Pulmonary artery endothelial cell (primary cell): ENCODE results near the gene NOTCH2. TPM values are rescaled to one million over a fixed set of nuclear protein-coding genes. Genes with fewer than 3 reads are reported as not detected.
"Not testable (repeated sequence)": the region's sequence is repeated elsewhere in the genome, so short reads cannot be mapped to it uniquely, and the experiment has no call there.

Experiments used
- DNase-seq: peaks from one replicate; pipeline ENCODE4 v3.0.0-alpha.2; 2011; ENCODE audit warnings: low read depth, low spot score
- total RNA-seq: library from RNA; depleted of rRNA; stranded (reverse); fragments of >200 nt; gene quantifications from 2 replicates; pipeline ENCODE4 v1.2.3, GENCODE V29; 2014

NOTCH2 gene
- total RNA-seq, 1 donor from 2014 or later, result 42.9 TPM

DNA sequence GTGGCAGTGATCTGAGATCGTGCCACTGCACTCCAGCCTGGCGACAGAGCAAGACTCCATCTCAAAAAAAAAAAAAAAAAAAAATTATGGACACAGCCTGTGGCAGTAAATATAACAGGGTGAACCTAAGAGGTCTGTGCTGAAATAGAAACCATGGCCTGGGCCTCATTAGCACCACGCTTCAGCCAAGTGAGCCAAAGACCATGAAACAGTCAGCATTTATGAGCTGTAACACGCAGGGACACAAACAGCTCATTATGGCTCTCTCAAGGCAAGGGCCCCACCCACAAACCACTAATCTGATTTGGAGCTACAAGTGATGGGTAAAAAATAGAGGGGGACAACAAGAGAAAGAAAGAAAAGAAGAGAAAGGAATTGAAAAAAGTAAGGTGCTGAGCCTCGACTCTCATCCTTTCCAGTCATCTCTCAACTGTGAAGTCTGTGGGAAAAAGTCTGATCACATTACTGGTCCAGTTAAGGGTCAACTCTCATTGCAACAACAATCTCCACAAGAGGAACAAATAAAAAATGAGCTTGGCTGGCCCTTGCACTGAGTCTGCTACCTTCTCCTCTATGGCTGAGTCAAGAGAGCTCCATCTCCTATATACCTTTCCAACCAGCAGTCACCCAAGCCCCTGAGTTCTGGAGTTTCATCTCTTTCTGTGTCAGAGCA is 93.7 kb downstream of the NOTCH2 start:
- DNase-seq, result not testable (repeated sequence)

DNA sequence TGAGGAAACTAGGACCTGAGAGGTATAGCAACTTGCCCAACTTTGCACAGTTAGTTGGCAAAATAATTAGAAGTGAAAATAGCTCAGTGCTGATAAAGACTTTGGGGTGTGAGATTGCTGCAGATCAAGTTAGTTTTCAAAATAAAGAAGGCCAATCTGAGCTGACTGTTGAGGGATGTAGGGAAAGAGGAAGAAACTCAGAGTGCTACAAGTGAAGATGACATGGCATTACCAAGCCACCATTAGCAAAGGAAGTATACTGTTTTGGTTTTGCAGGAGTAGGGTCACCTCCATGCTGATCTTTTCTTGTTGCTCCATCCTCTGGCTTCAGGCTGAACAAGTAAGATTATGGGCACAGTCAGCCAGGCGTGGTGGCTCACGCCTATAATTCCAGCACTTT is 94.5 kb downstream of the NOTCH2 start:
- DNase-seq, result no peak

DNA sequence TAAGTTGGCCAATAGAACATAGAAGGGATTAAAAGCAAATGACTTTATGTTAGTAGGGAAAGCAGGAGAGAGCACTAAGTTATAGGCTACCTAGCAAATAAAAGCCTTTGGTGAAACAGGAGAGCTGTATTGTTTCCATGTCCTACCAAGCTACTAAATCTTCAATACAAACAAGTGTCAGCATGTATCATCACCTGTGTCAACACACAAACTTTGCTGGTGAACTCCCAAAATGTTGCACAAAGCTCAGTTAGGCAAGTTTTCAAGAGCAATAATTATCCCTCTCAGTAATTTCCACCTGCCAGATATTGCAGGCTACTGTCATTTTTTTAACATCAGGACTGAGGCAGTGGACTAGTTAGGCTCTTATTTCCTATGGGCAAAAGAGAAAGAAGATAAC is 95.4 kb downstream of the NOTCH2 start:
- no peak for DNase-seq

DNA sequence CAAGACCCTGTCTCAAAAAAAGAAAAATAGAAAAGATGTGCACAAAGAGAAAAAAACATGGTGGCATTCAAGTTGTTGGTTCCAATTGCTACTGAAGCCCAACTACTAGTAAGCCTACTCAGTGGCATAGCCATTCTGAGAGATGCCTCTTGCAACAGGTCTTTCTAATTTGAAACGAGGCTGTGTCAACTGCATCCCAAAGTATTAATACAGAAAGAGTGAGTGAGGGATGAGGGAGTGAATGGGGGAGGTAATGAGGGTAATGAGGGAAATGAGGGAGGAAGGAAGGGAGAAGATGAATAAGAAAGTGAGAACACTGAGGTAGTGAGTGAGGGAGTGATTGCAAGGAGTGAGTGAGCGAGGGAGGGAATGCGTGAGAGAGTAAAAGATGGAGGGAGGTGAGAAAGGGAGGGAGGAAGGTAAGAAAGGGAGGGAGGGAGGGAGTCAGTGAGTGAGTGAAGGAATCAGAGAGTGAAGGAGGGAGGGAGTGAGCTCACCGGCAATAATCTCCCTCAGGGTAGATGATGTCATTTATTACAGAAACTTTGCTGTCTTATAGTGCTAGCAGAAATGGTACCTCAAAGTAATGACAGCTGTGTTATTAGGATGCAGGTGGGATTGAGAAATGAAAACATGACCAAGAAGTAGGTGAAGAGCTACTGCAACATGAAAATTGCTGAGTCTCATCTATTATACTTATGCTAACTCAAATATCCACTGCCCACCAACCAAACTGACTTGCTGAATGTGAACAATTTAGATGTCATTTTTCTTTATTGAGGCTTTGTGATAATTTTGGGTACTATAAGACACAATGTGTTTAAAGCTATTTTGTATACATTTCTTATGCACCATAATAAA is 97.5 kb downstream of the NOTCH2 start:
- no peak for DNase-seq

DNA sequence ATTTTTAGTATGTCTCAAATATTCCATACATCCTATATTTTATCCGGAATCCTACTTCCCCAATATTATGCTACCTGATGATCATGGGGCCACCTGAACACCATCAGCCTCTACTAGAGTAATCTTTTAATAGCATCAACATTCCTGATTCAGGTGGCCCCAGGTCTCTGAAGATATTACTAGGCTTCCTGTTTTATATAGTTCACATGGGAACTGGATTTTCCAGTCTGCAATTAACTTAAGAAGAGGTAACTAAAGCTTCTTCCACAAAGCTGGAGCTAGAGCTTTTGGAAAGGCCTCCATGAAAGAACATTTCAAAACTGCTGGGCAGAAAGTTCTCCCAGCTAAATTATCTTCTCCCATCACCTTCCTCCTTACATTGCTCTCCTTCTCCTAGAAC is 100.9 kb downstream of the NOTCH2 start:
- DNase-seq, result no peak

DNA sequence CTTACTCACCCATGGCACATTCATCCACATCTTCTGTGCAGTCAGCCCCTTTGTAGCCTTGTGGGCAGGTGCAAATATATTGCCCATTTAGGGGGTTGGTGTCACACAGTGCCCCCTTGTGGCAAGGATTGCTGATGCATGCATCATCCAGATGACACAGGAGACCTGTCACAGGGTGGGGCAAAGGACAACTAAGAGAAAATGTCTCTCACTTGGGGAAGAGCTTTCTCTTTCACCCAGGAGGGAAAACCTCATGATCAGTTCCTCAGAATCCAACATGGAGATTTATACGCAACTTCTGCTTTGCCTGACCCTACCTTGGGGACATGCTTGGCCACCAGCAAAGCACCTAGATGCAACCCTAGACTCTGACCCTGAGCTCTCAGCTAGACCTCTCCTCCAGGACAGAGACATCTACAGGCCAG is 101.4 kb downstream of the NOTCH2 start:
- no peak for DNase-seq

DNA sequence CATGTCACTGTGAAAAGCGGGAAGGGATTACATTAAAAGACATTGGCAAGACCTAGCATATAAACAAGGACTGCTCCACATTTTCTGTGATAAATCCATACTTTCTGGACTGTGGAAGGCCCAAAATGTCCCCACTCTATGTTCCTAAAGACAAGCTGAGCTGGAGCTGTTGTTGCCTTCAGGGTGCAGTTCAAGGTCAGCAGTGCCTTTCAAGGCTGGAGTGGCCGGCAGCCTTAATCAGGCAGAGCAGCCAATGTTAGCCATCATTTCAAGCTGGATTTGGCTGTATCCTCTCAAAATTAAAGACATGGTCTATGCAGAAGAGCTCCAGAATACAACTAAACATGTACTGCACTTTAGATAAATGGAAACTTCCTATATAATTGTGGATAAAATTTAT is 102.8 kb downstream of the NOTCH2 start:
- DNase-seq, result no peak

DNA sequence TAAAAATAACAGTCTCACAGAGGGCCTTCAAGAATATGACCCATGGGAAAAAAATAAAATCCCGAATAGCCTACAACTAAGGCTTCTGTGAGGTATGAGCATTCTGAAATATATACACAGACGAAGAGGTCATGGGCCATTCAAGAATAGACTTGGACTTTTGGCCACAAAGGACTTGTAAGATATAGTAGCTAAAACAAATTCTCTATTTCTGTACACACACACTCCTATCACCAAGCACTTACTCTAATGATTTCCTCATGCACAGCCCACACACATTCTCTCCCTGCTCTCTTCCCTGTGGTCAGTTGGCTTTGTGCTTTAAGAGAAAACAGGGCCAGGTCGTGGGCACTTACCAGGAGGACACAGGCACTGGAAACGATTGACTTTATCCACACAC is 103.4 kb downstream of the NOTCH2 start:
- DNase-seq, result no peak

DNA sequence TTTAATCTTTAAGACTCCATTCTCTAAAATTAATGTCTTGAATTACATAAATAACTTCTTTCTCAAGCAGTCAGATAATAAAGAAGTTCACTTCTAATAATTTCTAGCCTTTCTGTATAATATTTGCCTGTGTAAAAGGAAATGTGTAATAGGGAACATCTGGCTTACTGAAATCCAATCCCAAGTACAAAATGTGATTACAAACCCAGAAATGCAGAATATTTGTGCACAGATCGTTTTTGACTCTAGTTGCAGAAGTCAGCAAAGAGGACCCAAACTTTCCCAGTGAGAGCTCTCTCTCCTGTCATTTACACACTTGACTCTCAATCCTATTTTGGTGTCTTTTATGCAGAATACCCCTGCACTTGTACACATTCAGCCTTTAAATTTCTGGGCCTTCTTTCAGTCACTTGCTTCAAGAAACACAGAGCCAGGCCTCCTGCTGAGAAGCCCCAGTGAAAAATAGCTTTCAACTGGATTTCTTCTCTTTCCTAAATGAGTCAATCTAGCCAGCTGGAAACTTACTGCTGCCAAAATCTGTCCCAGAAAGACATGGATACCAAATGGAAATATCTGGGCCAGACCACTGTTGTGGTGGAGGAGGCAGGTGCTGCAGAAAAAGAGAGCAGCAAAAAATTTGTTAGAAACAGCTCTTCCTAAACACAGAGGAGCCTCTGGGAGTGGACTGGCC is 104.6 kb downstream of the NOTCH2 start:
- no peak for DNase-seq

DNA sequence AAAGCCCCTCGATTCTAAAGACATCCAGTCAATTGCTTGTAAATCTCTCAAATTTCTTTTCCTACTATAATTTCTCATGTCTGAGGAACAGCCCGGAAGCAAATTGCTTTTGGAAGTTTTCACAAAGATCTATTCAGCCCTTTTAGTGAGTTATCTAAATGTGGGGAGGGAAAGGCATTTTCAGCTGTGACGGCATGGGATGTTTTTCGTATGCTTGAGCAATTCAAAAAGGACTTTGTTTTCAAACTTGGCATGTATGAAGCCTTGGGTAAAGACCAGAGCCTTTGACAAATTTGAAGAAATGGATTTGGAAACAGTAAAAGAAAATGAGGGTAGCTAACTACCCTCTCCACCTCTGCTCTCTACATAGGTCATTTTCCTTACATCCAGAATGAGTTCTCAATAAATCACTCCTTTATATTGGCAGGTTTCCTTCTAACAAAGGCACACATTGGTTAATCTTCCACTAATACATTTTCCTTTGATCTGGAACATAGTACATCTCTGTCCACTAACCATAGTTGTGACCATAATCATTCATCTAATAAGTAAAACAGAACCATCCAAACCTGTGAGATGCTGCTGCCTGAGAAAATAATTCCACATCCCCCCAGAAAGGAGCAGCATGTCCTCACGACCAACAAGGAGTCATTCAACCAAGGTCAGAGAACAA is 107.0 kb downstream of the NOTCH2 start:
- no peak for DNase-seq

DNA sequence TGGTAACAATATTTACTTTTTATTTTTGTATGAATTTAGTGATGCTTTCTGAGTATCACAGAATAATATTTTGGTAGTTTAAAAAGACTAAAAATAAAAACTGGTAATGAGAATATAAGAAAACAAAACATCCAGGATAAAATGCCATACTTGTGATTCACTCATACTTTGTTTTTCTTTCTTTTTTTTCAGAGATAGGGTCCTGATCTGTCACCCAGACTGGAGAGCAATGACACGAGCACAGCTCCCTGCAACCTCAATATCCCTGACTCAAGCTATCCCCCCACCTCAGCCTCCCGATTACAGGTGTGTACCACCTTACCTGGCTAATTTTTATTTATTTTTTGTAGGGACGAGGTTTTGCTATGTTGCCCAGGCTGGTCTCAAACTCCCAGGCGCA is 109.0 kb downstream of the NOTCH2 start:
- no peak for DNase-seq

DNA sequence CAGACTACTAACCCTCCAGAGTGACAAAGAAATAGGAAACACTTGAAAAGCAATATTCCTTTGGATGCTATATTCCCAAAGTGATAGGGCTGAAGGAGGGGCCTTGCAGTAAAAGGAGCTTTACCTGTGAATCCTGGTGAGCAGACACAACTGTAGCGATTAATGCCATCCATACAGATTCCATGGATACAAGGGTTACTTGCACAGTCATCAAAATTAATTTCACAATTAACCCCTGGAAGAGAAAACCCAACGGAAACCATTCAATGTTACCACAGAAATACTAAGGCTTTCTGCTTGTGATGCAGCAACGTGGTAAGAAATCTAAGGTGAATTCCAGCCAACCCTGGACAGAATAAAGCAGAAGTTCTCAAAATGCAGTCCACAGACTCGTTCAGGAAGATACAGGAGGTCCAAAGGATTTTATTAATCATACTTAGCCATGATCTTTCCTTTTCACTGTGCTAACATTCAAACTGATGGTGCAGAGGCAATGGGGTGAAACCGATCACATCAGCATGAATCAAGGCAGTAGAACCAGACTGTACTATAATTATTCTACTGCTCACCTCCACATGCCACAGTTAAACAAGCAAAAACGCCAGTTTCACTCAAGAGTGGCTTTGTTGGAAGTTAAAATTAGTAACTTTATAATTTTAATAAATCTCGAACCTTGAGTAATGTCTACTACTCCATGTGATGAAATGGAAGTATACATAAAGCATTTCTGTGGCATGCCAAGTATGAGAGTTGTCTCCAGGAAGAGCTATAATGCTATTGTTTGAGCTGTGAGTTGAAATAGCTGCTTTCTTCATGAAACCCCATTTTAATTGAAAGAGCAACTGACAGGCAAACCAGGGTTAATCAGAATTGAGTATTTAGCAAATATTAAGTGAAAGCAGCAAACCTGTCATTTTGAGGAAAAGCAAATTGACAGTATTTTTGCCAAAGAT is 109.9 kb downstream of the NOTCH2 start:
- no peak for DNase-seq

DNA sequence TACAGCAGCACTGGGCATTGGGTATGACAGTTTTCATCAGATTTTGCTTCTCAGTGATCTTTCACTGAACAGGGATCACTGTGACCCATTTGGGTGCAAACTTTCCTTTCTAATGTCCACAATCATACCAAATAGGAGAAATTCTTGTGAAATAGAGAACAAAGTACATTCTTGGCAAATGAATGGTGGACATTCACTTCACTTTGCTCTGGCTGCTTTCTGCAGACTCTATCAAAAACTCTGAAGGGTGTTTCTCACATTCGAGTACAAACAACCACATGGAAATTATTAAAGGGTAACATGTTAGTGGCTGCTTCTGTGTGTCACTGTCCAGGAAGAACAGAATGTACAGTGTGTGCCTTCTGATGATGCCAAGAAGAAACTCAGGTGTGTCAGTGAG is 111.2 kb downstream of the NOTCH2 start:
- no peak for DNase-seq

DNA sequence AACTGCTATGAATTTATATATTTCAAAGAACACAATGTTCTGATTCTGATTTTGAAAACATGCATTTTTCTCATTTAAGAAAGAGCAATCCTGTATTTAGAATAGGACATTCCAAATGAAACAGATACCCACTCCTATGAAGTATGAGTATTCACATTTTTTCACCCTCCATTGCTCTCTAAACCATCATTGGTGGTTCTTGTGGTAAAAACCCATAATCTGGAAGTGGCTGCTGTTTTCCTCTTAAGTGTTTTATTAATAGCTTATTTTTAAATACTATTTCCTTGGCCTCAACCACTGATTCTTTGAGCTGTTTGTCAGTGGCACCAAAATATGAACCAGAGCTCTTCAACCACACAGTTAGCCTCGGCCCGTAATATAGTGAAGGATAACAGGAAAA is 113.2 kb downstream of the NOTCH2 start:
- no peak for DNase-seq

DNA sequence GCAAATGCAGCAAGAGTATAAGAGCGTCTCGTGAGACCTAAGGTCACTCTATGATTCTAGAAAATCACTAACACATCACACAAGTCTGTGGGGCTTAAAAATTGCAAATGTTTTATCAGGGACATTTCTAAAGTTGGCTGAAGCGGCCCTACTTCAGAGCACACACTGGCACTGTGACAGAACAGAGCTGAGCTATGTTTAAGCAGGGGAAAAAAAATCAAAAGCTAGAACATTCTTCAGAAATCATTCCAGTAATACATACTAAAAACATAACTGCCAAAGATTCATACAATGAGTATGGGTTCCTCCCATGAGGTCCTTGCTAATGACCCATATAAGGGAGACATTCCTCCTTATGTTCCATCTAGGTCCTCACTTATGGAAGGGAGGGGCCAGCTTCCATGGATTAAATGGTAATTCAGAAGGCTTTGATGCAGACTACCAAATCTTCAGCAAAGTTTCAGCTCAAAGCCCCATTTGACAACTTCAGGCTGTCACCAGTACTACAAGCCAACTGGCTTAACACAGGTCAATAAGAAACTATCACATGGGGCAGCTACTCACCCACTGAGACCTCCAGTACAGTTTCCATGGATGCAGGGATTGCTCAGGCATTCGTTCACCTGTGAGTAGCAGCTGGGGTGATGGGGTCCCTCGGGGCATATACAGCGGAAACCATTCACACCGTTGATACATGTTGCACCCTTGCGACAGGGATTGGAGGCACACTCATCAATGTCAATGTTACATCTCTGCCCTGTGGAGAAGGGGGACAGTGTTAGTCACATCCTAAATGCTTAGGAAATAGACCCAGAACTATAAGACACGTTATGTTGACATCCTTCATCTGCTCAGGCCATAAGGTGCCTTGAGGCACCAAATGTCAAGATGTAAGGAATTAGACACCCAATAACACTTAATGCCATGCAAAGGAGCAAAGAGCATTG is 114.7 kb downstream of the NOTCH2 start:
- DNase-seq, result no peak

DNA sequence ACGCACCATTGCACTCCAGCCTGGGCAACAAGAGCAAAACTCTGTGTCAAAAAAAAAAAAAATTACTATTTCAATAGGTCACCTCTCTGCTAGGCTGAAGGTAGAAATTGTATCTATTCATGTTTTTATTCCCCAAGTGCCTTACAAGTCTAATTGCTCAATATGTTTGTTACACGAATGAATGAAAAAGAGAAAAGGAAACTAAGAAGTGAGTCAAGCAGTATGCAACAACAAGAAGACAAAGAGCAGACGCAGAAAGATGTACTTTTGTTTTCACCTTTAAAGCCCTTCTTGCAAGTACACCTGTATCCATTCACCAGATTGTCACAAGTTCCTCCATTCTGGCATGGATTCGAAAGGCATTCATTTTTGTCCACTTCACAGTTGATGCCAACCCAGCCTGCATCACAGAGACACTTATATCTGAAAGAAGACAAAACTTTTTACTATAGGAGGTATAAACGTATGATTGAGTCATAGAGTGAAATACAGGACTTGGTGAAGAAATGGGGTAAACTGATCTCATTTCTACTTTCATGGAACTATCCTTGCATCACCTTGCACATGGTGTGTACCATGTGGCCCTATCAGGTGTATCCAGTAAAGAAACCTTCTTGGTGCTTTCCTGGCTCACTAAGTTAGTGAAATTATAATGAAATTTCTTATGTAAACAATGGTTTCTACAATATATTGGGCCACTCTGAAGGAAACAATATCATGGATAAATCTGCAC is 116.0 kb downstream of the NOTCH2 start:
- DNase-seq, result no peak

DNA sequence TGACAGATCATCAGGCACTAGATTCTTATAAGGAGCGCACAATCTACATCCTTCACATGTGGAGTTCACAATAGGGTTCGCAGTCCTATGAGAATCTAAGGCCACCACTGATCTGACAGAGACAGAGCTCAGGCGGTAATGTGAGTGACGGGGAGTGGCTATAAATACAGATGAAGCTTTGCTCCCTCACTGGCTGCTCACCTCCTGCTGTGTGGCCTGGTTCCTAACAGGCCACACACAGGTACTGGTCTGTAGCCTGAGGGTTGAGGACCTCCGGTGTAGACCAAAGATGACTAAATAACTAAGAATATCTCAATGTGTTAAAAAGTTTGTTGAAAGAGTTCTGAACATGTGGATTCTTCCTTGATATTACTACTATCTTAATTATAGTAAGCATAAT is 117.0 kb downstream of the NOTCH2 start:
- DNase-seq, result no peak

DNA sequence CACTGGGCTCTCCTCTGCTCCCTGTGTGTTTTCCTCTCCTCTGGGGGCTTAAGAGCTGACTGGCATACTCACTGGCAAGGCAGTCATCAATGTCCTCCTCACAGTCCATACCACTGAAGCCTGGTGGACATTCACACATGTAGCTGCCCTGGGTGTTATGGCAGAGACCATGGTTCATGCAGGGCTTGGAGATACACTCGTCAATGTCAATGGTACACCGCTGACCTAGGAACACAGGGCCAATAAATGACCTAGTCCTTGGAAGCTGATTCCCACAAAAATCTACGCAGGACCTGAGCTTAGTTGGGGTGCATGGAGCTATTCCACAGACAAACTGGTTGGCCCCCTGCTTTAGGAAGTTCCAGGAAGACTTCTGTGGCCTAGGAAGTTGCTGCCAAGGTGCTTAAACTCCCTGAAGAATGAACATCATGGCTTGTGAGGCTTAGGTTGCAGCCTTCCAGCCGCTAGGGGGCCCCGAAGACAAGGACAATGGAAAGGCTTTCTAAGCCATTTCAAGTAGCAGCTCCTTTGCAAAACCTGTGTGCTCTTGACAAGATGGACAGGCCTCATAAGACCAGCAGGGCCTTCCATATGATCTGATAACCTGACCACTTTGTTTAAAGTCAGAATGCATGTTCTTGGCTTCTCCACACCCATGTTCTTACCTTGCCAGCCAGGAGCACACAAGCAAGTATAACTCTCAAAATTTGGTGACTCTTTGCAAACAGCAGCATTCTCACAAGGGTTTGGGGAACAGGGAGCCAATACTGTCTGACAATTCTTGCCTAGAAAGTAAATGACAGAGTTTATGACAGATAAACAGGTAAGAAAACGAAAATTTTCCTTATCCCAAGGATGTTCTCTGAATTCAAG is 120.9 kb downstream of the NOTCH2 start:
- peak; percentile 26 for DNase-seq
